Ascending aorta (tissue), 2 donors: ENCODE results near the gene ERVH48-1. TPM values are rescaled to one million over a fixed set of nuclear protein-coding genes. Genes with fewer than 3 reads are reported as not detected.

Source experiments
- DNase-seq, 2 donors: peaks; one replicate each; pipeline ENCODE4 v3.0.0-alpha.2; 2019; ENCODE audit warnings: low spot score in 2 of 2
- H3K27ac ChIP-seq, 2 donors: fragments of 200-600 bp; sonication (generic); one replicate each; pipeline ENCODE4 v1.5.1; 2016 to 2017; ENCODE audit warnings: mild to moderate bottlenecking in 1 of 2
- H3K27me3 ChIP-seq: fragments of 200-600 bp; sonication (generic); one replicate; pipeline ENCODE4 v1.5.1; 2017
- H3K36me3 ChIP-seq, 2 donors: fragments of 200-600 bp; sonication (generic); one replicate each; pipeline ENCODE4 v1.5.1; 2016
- H3K4me1 ChIP-seq, 2 donors: fragments of 200-600 bp; sonication (generic); one replicate each; pipeline ENCODE4 v1.5.1; 2016 to 2017; ENCODE audit warnings: mild to moderate bottlenecking in 1 of 2
- H3K4me3 ChIP-seq, 2 donors: fragments of 200-600 bp; sonication (generic); one replicate each; pipeline ENCODE4 v1.5.1; 2016 to 2017; ENCODE audit warnings: mild to moderate bottlenecking in 1 of 2
- H3K9me3 ChIP-seq, 2 donors: fragments of 200-600 bp; sonication (generic); one replicate each; pipeline ENCODE4 v1.5.1; 2016
- CTCF ChIP-seq, 3 experiments: fragments of 200-600 bp in 2 of 3; fragments of 450-650 bp in 1 of 3; sonication (generic) in 2 of 3; IDR thresholded peaks; one replicate each; pipeline ENCODE4 v1.5.1; 2016 to 2019; ENCODE audit warnings: antibody characterized with exemption in 3 of 3, mild to moderate bottlenecking in 1 of 3, moderate library complexity in 1 of 3
- intact Hi-C: fragments of 100-400 bp; cut with DNase I; formaldehyde crosslinking; loops from one replicate; pipeline ENCODE4 v1.15.1; 2023
- total RNA-seq: library from RNA; depleted of rRNA; stranded (reverse); fragments of >200 nt; gene quantifications from one replicate; pipeline ENCODE4 v1.1.0, GENCODE V29; 2016

Gene ERVH48-1
- total RNA-seq, 1 donor from 2014 or later: not detected

- intact Hi-C loops: no loop called here
- H3K36me3 ChIP-seq: peaks cover 79 to 80% of the 10 kb centered on the region in 2 donors
- H3K4me3 ChIP-seq: no peak overlapping the region
- H3K27ac ChIP-seq: no peak overlapping the region
- no peaks in the 10 kb centered on the region for H3K9me3 ChIP-seq
- TF ChIP-seq CTCF (IDR thresholded peaks at IDR 0.05): no peak
- no peak for DNase-seq
- no peaks in the 10 kb centered on the region for H3K27me3 ChIP-seq
- no peaks in the 10 kb centered on the region for H3K4me1 ChIP-seq
These were observed 20.2 kb downstream of the ERVH48-1 start for GRCh38 chr21:42905195-42905594.

GRCh38 chr21:42903817-42904216, 21.6 kb downstream of the ERVH48-1 start:
- intact Hi-C loops: no loop called here
- peaks cover 70 to 78% of the 10 kb centered on the region in 2 donors for H3K36me3 ChIP-seq

GRCh38 chr21:42900446-42900845, 25.0 kb downstream of the ERVH48-1 start:
- peaks cover 47 to 68% of the 10 kb centered on the region in 2 donors for H3K36me3 ChIP-seq
- intact Hi-C loops: no loop called here
- H3K4me1 ChIP-seq: no peaks in the 10 kb centered on the region
- no peak for TF ChIP-seq CTCF (IDR thresholded peaks at IDR 0.05)
- no peak overlapping the region for H3K27ac ChIP-seq
- no peaks in the 10 kb centered on the region for H3K9me3 ChIP-seq
- H3K27me3 ChIP-seq: no peaks in the 10 kb centered on the region
- no peak for DNase-seq
- no peak overlapping the region for H3K4me3 ChIP-seq

More at GRCh38 chr21:42903817-42904216, 21.6 kb downstream of the ERVH48-1 start:
- no peaks in the 10 kb centered on the region for H3K9me3 ChIP-seq
- no peak overlapping the region for H3K4me3 ChIP-seq
- H3K27ac ChIP-seq: no peak overlapping the region
- DNase-seq: no peak
- H3K4me1 ChIP-seq: no peaks in the 10 kb centered on the region
- no peaks in the 10 kb centered on the region for H3K27me3 ChIP-seq
- TF ChIP-seq CTCF (IDR thresholded peaks at IDR 0.05): no peak

GRCh38 chr21:42892931-42893755, 32.3 kb downstream of the ERVH48-1 start, which contains the start of gene NDUFV3:
TSS of gene NDUFV3 (plus strand) at chr21:42893309. CDS start at chr21:42893334, 25 bp downstream.
- peak within 1 kb of the TSS; percentile 90 to 97 for H3K27ac ChIP-seq
- intact Hi-C loops: loop anchor here (1.0 to 2.0 kb wide), 3 partner anchors 14 to 81 kb away; partner anchors contain the start of genes PKNOX1 and WDR4
- no peaks in the 10 kb centered on the region for H3K27me3 ChIP-seq
- H3K36me3 ChIP-seq: peaks cover 8 to 17% of the 10 kb centered on the region in 2 donors
- no peak for TF ChIP-seq CTCF (IDR thresholded peaks at IDR 0.05)
- peaks cover 0 to 3% of the 10 kb centered on the region in 2 donors for H3K4me1 ChIP-seq
- no peaks in the 10 kb centered on the region for H3K9me3 ChIP-seq
- peak within 1 kb of the TSS; percentile 87 to 91 for H3K4me3 ChIP-seq
- DNase-seq: peak; percentile 99 to 100

GRCh38 chr21:42892582-42892930, 32.9 kb downstream of the ERVH48-1 start:
- no peak for DNase-seq
- H3K4me3 ChIP-seq: peak overlapping the region; percentile 87 to 91
- H3K9me3 ChIP-seq: no peaks in the 10 kb centered on the region
- intact Hi-C loops: loop anchor here (2.0 kb wide), 1 partner anchor 48 kb away; no protein-coding TSS in a partner anchor
- H3K36me3 ChIP-seq: peaks cover 5 to 13% of the 10 kb centered on the region in 2 donors
- no peaks in the 10 kb centered on the region for H3K27me3 ChIP-seq
- peak overlapping the region; percentile 88 to 97 for H3K27ac ChIP-seq
- no peak for TF ChIP-seq CTCF (IDR thresholded peaks at IDR 0.05)
- H3K4me1 ChIP-seq: peaks cover 0 to 3% of the 10 kb centered on the region in 2 donors
